Stimulated activated naive CD4-positive, alpha-beta T cell (primary cell): ENCODE results near the gene REL.
A peak's percentile ranks its signal among the peaks of the same experiment; 100 is the strongest.

Experiments
- DNase-seq, 6 experiments: peaks; one replicate each; lab custom pipeline; 2025; lab: John Stamatoyannopoulos, UW

The REL gene

GRCh38 chr2:60964651-60965498 is 83.5 kb downstream of the REL start:
- DNase-seq: peak in 3 of 6 experiments; percentile 20 to 42 (median 31)

DNA sequence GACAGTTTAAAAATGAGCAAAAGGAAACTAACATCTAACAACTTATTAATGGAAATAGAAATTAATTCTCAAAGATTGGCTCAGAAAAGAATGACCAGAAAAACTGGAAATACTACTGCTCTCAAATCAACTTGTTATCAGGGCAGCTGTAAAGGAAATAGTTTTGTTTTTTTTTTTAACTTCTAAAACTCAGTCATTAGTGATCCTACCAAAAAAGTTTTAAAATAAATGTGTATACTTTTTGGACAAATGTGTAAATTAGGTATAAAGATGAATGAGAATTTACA is 84.1 kb downstream of the REL start:
- DNase-seq: no peak

DNA sequence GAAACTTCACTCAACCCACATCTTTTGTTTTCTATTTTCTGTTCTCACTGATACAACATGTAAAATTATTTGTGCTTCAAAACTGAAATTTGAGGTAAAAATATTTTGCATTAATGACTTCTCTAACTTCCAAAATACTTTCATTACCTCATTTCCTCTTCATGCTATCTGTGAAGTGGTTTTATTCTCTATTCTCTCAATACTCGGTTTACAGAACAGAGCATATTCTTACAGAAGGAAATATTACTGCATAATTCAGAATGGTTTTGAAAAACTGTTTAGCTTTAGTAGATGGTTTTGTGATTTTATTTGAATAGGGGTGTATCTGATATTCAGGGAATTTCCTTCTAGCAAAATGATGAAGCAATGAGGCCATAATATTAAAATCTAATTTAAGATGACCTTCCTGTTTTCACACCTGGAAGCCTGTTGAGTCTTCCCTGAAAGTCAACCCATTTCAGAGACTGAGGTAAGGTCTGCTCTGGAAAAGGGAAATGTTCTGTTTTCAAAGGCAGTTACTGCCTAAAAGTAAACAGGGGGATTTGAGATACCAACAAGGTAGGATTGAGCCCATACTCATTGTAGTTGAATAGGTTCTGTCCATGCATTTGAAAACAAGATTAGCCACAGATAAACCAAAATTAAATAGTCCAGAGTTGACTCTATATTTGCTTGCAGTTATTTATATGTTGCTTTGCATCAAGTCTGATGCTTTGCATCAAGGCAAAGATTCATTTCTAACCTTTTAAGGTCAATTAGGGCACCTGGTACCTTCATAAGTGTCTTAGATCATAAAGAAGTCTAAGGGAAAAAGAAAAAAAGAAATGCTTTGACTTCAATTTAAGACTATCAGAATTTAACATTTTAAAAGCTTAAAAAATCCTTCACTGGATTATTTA is 85.4 kb downstream of the REL start:
- peak in 2 of 6 experiments; percentile 12 to 15 for DNase-seq

DNA sequence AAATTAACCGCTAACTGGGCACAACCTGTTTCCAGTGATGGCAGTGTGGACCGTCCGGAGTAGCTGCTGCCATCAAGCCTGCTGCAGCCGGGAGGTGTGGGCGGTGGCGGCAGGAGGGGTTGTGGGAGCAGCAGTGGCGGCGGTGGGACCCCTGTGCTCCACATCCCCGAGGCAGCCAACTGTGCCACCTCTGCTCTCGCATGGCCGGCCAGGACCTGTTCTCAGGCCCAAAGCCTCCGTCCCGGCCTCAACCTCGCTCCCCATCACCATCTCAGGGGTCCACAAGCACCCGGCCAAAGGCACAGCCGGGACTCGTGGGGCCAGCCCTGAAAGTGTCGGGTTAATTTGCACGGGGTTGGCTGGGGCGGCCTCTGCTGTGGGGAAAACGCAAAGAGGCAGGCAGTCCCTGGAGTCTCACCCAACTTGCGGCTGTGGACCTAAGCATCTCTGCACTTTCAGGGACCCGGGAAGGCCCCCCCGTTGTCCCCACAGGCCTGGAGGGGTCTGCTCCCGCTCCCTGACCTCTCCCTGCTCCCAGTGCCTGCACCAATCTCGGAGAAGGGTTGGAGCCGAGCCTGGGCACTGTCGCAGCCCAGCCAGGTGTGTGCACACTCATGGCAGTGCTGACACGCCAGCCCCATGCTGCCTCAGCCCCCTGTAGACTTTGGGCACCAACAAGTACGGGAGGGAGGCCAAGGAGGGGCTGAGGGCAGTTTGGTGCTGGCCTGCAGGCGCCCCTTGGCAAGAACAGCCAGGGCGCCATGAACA is 91.7 kb downstream of the REL start:
- DNase-seq: no peak

DNA sequence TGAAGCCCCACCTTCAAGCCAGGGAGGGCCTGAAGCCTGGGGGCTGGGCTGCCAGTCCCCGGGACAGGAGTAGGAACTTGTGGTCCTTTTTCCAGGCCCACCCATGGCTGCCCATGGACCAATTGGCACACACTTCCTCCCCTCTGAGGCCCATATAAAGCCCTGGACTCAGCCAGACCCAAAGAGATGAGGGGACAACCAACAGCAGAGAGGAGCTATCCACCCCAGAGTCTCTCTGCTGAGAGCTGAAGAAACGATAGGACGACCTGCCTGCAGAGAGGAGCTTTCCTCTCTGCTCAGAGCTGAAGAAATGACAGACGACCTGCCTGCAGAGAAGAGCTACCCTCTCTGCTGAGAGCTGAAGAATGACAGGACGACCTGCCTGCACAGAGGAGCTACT is 92.3 kb downstream of the REL start:
- no peak for DNase-seq

- DNase-seq: no peak
These were observed 93.3 kb downstream of the REL start for GRCh38 chr2:60974652-60975051.
